ENCODE results near the gene TENM4. TPM values are rescaled to one million over a fixed set of nuclear protein-coding genes. Genes with fewer than 3 reads are reported as not detected.

Gene TENM4
- polyA plus RNA-seq, 3 donors: 0.31 to 1.7 TPM; not detected in 1

GRCh38 chr11:79409330-79409729 is 31.5 kb downstream of the TENM4 start:
- H3K9ac ChIP-seq (ENCODE audit: insufficient read depth, low read length, poor library complexity, severe bottlenecking): no peak overlapping the region
- H3K4me3 Mint-ChIP-seq: no peak overlapping the region
- no peak overlapping the region for H3K27ac ChIP-seq (ENCODE audit: low read depth in 1 of 2, low read length in 2 of 2)
- H3K36me3 ChIP-seq (replicated peaks in 1 of 2; ENCODE audit: control insufficient read depth in 1 of 2, insufficient read depth in 2 of 2, low read length in 2 of 2): no peaks in the 10 kb centered on the region
- TF ChIP-seq CTCF (IDR thresholded peaks at IDR 0.05): no peak
- H3K4me1 ChIP-seq (ENCODE audit: control insufficient read depth in 1 of 2, insufficient read depth in 2 of 2, low read length in 2 of 2): peaks cover 17 to 19% of the 10 kb centered on the region in 2 donors
- intact Hi-C loops (cut with micrococcal nuclease): loop anchor here (10.0 kb wide), 1 partner anchor 85 kb away; no protein-coding TSS in a partner anchor
- no peaks in the 10 kb centered on the region for H3K9me3 ChIP-seq (replicated peaks in 1 of 2; ENCODE audit: control insufficient read depth in 1 of 2, insufficient read depth in 1 of 2, low read length in 2 of 2)
- H3K27ac Mint-ChIP-seq: no peak overlapping the region
- peaks cover 0 to 8% (median 2%) of the 10 kb centered on the region in 7 donors for H3K9me3 Mint-ChIP-seq
- H3K27me3 Mint-ChIP-seq (ENCODE audit: low read depth in 3 of 3): peaks cover 6 to 14% (median 12%) of the 10 kb centered on the region in 3 donors
- peaks cover 3 to 32% of the 10 kb centered on the region in 2 donors for H3K27me3 ChIP-seq (ENCODE audit: control insufficient read depth in 2 of 2, insufficient read depth in 2 of 2, low read length in 2 of 2)
- no peaks in the 10 kb centered on the region for H4K20me1 ChIP-seq (ENCODE audit: insufficient read depth, low read length)
- no peak overlapping the region for H3K4me2 ChIP-seq (replicated peaks; ENCODE audit: extremely low read depth, low read length, poor library complexity, severe bottlenecking)
- no peaks in the 10 kb centered on the region for H3K36me3 Mint-ChIP-seq
- no peak overlapping the region for H3K4me3 ChIP-seq (replicated peaks in 1 of 3; ENCODE audit: low read depth in 2 of 3, low read length in 3 of 3)
- no peak overlapping the region for H2AFZ ChIP-seq (ENCODE audit: insufficient read depth, low read depth, low read length, poor library complexity, severe bottlenecking)
- H3K4me1 Mint-ChIP-seq: peaks cover 18% of the 10 kb centered on the region
- no peaks in the 10 kb centered on the region for H3K79me2 ChIP-seq (ENCODE audit: insufficient read depth, low read length)
- 90% methylated on average over 6 of the region's 6 CpGs for WGBS (ENCODE audit: insufficient coverage)
- DNase-seq: no peak

- Mint-ChIP-seq H3K27ac (no peak overlapping the region), H3K9me3 (peaks cover 2 to 14% (median 7%) of the 10 kb centered on the region in 7 donors), H3K36me3 (no peaks in the 10 kb centered on the region), H3K27me3 (ENCODE audit: low read depth in 3 of 3) (peaks cover 3 to 14% (median 10%) of the 10 kb centered on the region in 3 donors), H3K4me1 (peaks cover 30% of the 10 kb centered on the region), H3K4me3 (no peak overlapping the region)
- Histone ChIP-seq H2AFZ (ENCODE audit: insufficient read depth, low read depth, low read length, poor library complexity, severe bottlenecking) (no peak overlapping the region), H3K4me1 (ENCODE audit: control insufficient read depth in 1 of 2, insufficient read depth in 2 of 2, low read length in 2 of 2) (peaks cover 24 to 28% of the 10 kb centered on the region in 2 donors), H3K27ac (ENCODE audit: low read depth in 1 of 2, low read length in 2 of 2) (no peak overlapping the region), H3K4me2 (replicated peaks; ENCODE audit: extremely low read depth, low read length, poor library complexity, severe bottlenecking) (no peak overlapping the region), H3K36me3 (replicated peaks in 1 of 2; ENCODE audit: control insufficient read depth in 1 of 2, insufficient read depth in 2 of 2, low read length in 2 of 2) (no peaks in the 10 kb centered on the region), H3K79me2 (ENCODE audit: insufficient read depth, low read length) (no peaks in the 10 kb centered on the region), H3K9me3 (replicated peaks in 1 of 2; ENCODE audit: control insufficient read depth in 1 of 2, insufficient read depth in 1 of 2, low read length in 2 of 2) (peaks cover 0 to 5% of the 10 kb centered on the region in 2 donors), H3K27me3 (ENCODE audit: control insufficient read depth in 2 of 2, insufficient read depth in 2 of 2, low read length in 2 of 2) (peaks cover 3 to 21% of the 10 kb centered on the region in 2 donors), H3K4me3 (replicated peaks in 1 of 3; ENCODE audit: low read depth in 2 of 3, low read length in 3 of 3) (no peak overlapping the region), H3K9ac (ENCODE audit: insufficient read depth, low read length, poor library complexity, severe bottlenecking) (no peak overlapping the region), H4K20me1 (ENCODE audit: insufficient read depth, low read length) (no peaks in the 10 kb centered on the region)
- WGBS (ENCODE audit: insufficient coverage): 0% methylated on average over 3 of the region's 5 CpGs
- peak; percentile 39 to 75 (median 74) for DNase-seq
- intact Hi-C loops (cut with micrococcal nuclease): loop anchor here (10.0 kb wide), 1 partner anchor 88 kb away; no protein-coding TSS in a partner anchor
- no peak for TF ChIP-seq CTCF (IDR thresholded peaks at IDR 0.05)
Measured at GRCh38 chr11:79406376-79406775, 34.5 kb downstream of the TENM4 start.

All from CD14-positive monocyte (primary cell).